ENCODE measurements around the gene GLO1.

DNA sequence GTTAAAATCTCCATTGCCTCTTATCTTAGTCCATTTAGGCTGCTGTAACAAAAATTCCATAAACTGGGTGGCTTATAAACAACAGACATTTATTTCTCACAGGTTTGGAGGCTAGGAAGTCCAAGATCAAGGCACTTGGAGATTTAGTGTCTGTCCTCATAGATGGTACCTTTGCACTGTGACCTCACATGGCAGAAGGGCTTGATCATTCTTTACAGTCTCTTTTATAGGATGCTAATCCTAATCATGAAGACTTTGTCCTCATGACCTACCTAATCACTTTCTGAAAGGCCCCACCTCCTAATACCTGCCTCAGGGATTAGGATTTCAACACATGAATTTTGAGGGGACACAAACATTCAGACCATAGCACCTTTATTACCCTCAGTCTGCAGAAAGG, 6.6 kb downstream of the GLO1 start:
- TF ChIP-seq, protein P1, sequence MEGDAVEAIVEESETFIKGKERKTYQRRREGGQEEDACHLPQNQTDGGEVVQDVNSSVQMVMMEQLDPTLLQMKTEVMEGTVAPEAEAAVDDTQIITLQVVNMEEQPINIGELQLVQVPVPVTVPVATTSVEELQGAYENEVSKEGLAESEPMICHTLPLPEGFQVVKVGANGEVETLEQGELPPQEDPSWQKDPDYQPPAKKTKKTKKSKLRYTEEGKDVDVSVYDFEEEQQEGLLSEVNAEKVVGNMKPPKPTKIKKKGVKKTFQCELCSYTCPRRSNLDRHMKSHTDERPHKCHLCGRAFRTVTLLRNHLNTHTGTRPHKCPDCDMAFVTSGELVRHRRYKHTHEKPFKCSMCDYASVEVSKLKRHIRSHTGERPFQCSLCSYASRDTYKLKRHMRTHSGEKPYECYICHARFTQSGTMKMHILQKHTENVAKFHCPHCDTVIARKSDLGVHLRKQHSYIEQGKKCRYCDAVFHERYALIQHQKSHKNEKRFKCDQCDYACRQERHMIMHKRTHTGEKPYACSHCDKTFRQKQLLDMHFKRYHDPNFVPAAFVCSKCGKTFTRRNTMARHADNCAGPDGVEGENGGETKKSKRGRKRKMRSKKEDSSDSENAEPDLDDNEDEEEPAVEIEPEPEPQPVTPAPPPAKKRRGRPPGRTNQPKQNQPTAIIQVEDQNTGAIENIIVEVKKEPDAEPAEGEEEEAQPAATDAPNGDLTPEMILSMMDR (IDR thresholded peaks at IDR 0.05): no peak
- TF ChIP-seq EP300 (IDR thresholded peaks at IDR 0.05): no peak
